Cardiac muscle cell (in vitro differentiated cells and primary cell): ENCODE measurements around the gene LYZ. TPM values are rescaled to one million over a fixed set of nuclear protein-coding genes. Genes with fewer than 3 reads are reported as not detected.

Experiments
- DNase-seq, 2 donors: peaks; one replicate each; pipeline versions ENCODE4 v3.0.0 to v3.0.0-alpha.2; 2010 to 2017; ENCODE audit warnings: low read depth in 1 of 2, low spot score in 1 of 2
- H3K27ac ChIP-seq: fragments of 200-600 bp; sonication (generic); 2 replicates; pipeline ENCODE4 v1.5.1; 2016
- H3K27me3 ChIP-seq: fragments of 200-600 bp; sonication (generic); 2 replicates; pipeline ENCODE4 v1.6.0; 2016; ENCODE audit warnings: control low read depth
- H3K36me3 ChIP-seq: fragments of 200-600 bp; sonication (generic); 2 replicates; pipeline ENCODE4 v1.5.1; 2016; ENCODE audit warnings: control low read depth
- H3K4me1 ChIP-seq: fragments of 200-600 bp; sonication (generic); 2 replicates; pipeline ENCODE4 v1.8.1; 2017; ENCODE audit warnings: low read depth, mild to moderate bottlenecking, mixed run types
- H3K4me3 ChIP-seq: fragments of 200-600 bp; sonication (generic); 2 replicates; pipeline ENCODE4 v1.5.1; 2016; ENCODE audit warnings: mild to moderate bottlenecking
- H3K9me3 ChIP-seq: fragments of 200-600 bp; sonication (generic); 2 replicates; pipeline ENCODE4 v1.5.1; 2017; ENCODE audit warnings: low read depth, mild to moderate bottlenecking, control low read depth
- CTCF ChIP-seq: IDR thresholded peaks from 2 replicates; pipeline ENCODE4 v1.5.1; 2012; ENCODE audit warnings: low read depth, mild to moderate bottlenecking, low read length
- polyA plus RNA-seq: library from polyadenylated mRNA; unstranded; fragments of >200 nt; fragmentation: Nextera tagmentation; extraction: Ambion mirVana; gene quantifications from 2 replicates; pipeline ENCODE4 v1.2.1, GENCODE V29; 2016
- total RNA-seq: library from RNA; depleted of rRNA; stranded (reverse); fragments of >200 nt; gene quantifications from 2 replicates; pipeline ENCODE4 v1.2.3, GENCODE V29; 2016

Gene LYZ
- total and polyA plus RNA-seq, 2 experiments from 2014 or later = 0.35 to 0.69 TPM

GRCh38 chr12:69330475-69331473, 17.4 kb upstream of the LYZ start:
- H3K4me3 ChIP-seq = peak overlapping the region; percentile 26
- peak in 1 of 2 donors; percentile 54 for DNase-seq
- no peak for TF ChIP-seq CTCF
- peaks cover 10% of the 10 kb centered on the region for H3K4me1 ChIP-seq
- no peak overlapping the region for H3K27ac ChIP-seq
- no peaks in the 10 kb centered on the region for H3K36me3 ChIP-seq
- H3K27me3 ChIP-seq = no peaks in the 10 kb centered on the region
- H3K9me3 ChIP-seq = no peaks in the 10 kb centered on the region

- H3K27ac ChIP-seq = no peak overlapping the region
- H3K9me3 ChIP-seq = no peaks in the 10 kb centered on the region
- TF ChIP-seq CTCF = no peak
These were observed 16.7 kb upstream of the LYZ start for GRCh38 chr12:69331519-69331908.

GRCh38 chr12:69331909-69332684, 16.1 kb upstream of the LYZ start:
- Histone ChIP-seq H3K4me1 (peaks cover 10% of the 10 kb centered on the region), H3K4me3 (no peak overlapping the region), H3K36me3 (no peaks in the 10 kb centered on the region), H3K27me3 (no peaks in the 10 kb centered on the region), H3K9me3 (no peaks in the 10 kb centered on the region), H3K27ac (no peak overlapping the region)
- DNase-seq = no peak
- no peak for TF ChIP-seq CTCF

More at GRCh38 chr12:69331519-69331908, 16.7 kb upstream of the LYZ start:
- Histone ChIP-seq H3K27me3 (no peaks in the 10 kb centered on the region), H3K4me1 (peaks cover 10% of the 10 kb centered on the region), H3K36me3 (no peaks in the 10 kb centered on the region), H3K4me3 (peak overlapping the region; percentile 26)
- no peak for DNase-seq

- H3K27ac ChIP-seq = no peak overlapping the region
- H3K9me3 ChIP-seq = no peaks in the 10 kb centered on the region
- no peak overlapping the region for H3K4me3 ChIP-seq
- no peaks in the 10 kb centered on the region for H3K36me3 ChIP-seq
- TF ChIP-seq CTCF = no peak
- no peak for DNase-seq
- H3K27me3 ChIP-seq = no peaks in the 10 kb centered on the region
- H3K4me1 ChIP-seq = peaks cover 10% of the 10 kb centered on the region
These were observed 15.3 kb upstream of the LYZ start for GRCh38 chr12:69332815-69333358.

GRCh38 chr12:69334158-69334557, 14.0 kb upstream of the LYZ start:
- no peaks in the 10 kb centered on the region for H3K27me3 ChIP-seq
- no peak overlapping the region for H3K27ac ChIP-seq
- no peak for DNase-seq
- H3K9me3 ChIP-seq = no peaks in the 10 kb centered on the region
- no peak for TF ChIP-seq CTCF
- H3K4me1 ChIP-seq = peaks cover 10% of the 10 kb centered on the region
- H3K4me3 ChIP-seq = no peak overlapping the region
- H3K36me3 ChIP-seq = no peaks in the 10 kb centered on the region
